Lower leg skin (tissue), 3 donors: ENCODE data around the gene LTBP2.

Experiments
- POLR2A ChIP-seq, 2 donors: fragments of 450-650 bp; IDR thresholded peaks; one replicate each; pipeline ENCODE4 v1.6.1; 2016 to 2017; ENCODE audit warnings: antibody characterized with exemption in 2 of 2, mild to moderate bottlenecking in 1 of 2, moderate library complexity in 1 of 2
- TF ChIP-seq, protein P1 (sequence below), 3 donors: fragments of 450-650 bp; IDR thresholded peaks; one replicate each; pipeline ENCODE4 v1.5.1; 2016; ENCODE audit warnings: antibody characterized with exemption in 3 of 3, mild to moderate bottlenecking in 3 of 3, moderate library complexity in 2 of 3

DNA sequence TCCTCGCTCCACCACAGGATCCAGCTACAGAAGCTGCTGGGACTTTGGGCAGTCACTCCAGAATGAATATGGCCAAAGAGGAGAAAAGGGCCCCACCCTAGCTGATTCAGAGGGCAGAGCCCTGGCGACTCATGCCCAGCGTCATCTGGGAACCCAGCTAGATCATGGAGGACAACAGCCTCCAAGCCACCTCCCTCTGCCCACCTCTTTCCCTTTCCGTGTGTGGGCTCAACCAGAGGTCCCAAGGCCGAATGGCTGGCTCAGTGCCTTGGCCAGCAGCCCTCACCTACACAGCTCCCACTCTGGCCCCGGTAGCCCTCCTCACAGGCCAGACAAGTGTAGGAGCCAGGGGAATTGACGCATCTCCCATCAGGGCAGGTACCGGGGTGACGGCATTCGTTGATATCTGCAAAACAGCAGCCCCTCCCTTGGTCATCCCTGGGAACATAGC, 101.1 kb downstream of the LTBP2 start:
- TF ChIP-seq, protein P1, sequence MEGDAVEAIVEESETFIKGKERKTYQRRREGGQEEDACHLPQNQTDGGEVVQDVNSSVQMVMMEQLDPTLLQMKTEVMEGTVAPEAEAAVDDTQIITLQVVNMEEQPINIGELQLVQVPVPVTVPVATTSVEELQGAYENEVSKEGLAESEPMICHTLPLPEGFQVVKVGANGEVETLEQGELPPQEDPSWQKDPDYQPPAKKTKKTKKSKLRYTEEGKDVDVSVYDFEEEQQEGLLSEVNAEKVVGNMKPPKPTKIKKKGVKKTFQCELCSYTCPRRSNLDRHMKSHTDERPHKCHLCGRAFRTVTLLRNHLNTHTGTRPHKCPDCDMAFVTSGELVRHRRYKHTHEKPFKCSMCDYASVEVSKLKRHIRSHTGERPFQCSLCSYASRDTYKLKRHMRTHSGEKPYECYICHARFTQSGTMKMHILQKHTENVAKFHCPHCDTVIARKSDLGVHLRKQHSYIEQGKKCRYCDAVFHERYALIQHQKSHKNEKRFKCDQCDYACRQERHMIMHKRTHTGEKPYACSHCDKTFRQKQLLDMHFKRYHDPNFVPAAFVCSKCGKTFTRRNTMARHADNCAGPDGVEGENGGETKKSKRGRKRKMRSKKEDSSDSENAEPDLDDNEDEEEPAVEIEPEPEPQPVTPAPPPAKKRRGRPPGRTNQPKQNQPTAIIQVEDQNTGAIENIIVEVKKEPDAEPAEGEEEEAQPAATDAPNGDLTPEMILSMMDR (IDR thresholded peaks at IDR 0.05): no peak
- TF ChIP-seq POLR2A (IDR thresholded peaks at IDR 0.05): no peak
